CD4-positive, alpha-beta memory T cell (primary cell): Measurements from ENCODE around the gene SULT4A1. TPM values are rescaled to one million over a fixed set of nuclear protein-coding genes. Genes with fewer than 3 reads are reported as not detected.

Experiments used
- CTCF ChIA-PET: fragments of 350-600 bp; sonication (Branson Sonifier 250); formaldehyde crosslinking; loops from one replicate; lab custom pipeline; 2021; ENCODE audit warnings: inconsistent platforms; ENCODE audit not compliant: partially characterized antibody; lab: Charles Lee
- POLR2A ChIA-PET: fragments of 350-600 bp; sonication (Branson Sonifier 250); formaldehyde crosslinking; loops from one replicate; lab custom pipeline; 2021; ENCODE audit not compliant: partially characterized antibody; lab: Charles Lee
- DNase-seq, 5 donors: peaks; one replicate each; pipeline versions ENCODE4 v3.0.0 to v3.0.0-alpha.2; 2020 to 2022; ENCODE audit warnings: mixed read lengths in 1 of 5
- H3K27ac ChIP-seq: one replicate; pipeline ENCODE4 v1.7.0; 2013; ENCODE audit warnings: low read depth, low read length
- H3K27me3 ChIP-seq: 2 replicates; pipeline ENCODE4 v1.7.0; 2013; ENCODE audit warnings: mild to moderate bottlenecking, low read length, moderate library complexity; ENCODE audit not compliant: insufficient read depth
- H3K36me3 ChIP-seq: 2 replicates; pipeline ENCODE4 v1.7.0; 2013; ENCODE audit warnings: mild to moderate bottlenecking, low read length, moderate library complexity; ENCODE audit not compliant: insufficient read depth
- H3K4me1 ChIP-seq: 2 replicates; pipeline ENCODE4 v1.7.0; 2013; ENCODE audit warnings: mild to moderate bottlenecking, low read length, moderate library complexity; ENCODE audit not compliant: insufficient read depth
- H3K4me3 ChIP-seq, 2 donors: one replicate each; pipeline ENCODE4 v1.7.0; 2013; ENCODE audit warnings: low read length in 2 of 2, mild to moderate bottlenecking in 1 of 2
- H3K9me3 ChIP-seq, 2 donors: one replicate each; pipeline ENCODE4 v1.7.0; 2013; ENCODE audit warnings: low read length in 2 of 2, control low read depth in 1 of 2; ENCODE audit not compliant: control insufficient read depth in 1 of 2
- H3K27ac Mint-ChIP-seq, 7 donors: one replicate each; pipeline ENCODE4 v1.8.0; 2020 to 2021; ENCODE audit warnings: mixed read lengths in 7 of 7, mild to moderate bottlenecking in 6 of 7, inconsistent platforms in 3 of 7, moderate library complexity in 3 of 7
- H3K27me3 Mint-ChIP-seq, 2 donors: one replicate each; pipeline ENCODE4 v1.8.0; 2020 to 2021; ENCODE audit warnings: mixed read lengths in 2 of 2
- H3K36me3 Mint-ChIP-seq, 2 donors: one replicate each; pipeline ENCODE4 v1.8.0; 2020 to 2021; ENCODE audit warnings: mixed read lengths in 2 of 2, inconsistent platforms in 1 of 2, mild to moderate bottlenecking in 1 of 2
- H3K4me1 Mint-ChIP-seq, 4 donors: one replicate each; pipeline ENCODE4 v1.8.0; 2020 to 2021; ENCODE audit warnings: mixed read lengths in 4 of 4, mild to moderate bottlenecking in 1 of 4
- H3K4me3 Mint-ChIP-seq, 8 donors: one replicate each; pipeline ENCODE4 v1.8.0; 2020 to 2021; ENCODE audit warnings: mixed read lengths in 8 of 8, mild to moderate bottlenecking in 7 of 8, moderate library complexity in 6 of 8, inconsistent platforms in 3 of 8
- H3K9me3 Mint-ChIP-seq, 8 donors: one replicate each; pipeline ENCODE4 v1.8.0; 2020 to 2021; ENCODE audit warnings: mixed read lengths in 8 of 8, mild to moderate bottlenecking in 5 of 8, inconsistent platforms in 3 of 8, moderate library complexity in 1 of 8
- intact Hi-C: fragments of 100-400 bp; cut with micrococcal nuclease; formaldehyde crosslinking; loops from one replicate; pipeline ENCODE4 v1.15.1; 2023
- polyA plus RNA-seq, 2 donors: library from polyadenylated mRNA; unstranded; fragments of 300-500 nt; fragmentation: Illumina TruSeq; gene quantifications; one replicate each; pipeline ENCODE4 v1.2.3, GENCODE V29; 2021
- total RNA-seq, 2 experiments: library from RNA; stranded (reverse); gene quantifications; one replicate each; pipeline ENCODE4 v1.2.3, GENCODE V29; 2021

Gene SULT4A1
- total and polyA plus RNA-seq, 4 experiments from 2014 or later, result not detected

DNA sequence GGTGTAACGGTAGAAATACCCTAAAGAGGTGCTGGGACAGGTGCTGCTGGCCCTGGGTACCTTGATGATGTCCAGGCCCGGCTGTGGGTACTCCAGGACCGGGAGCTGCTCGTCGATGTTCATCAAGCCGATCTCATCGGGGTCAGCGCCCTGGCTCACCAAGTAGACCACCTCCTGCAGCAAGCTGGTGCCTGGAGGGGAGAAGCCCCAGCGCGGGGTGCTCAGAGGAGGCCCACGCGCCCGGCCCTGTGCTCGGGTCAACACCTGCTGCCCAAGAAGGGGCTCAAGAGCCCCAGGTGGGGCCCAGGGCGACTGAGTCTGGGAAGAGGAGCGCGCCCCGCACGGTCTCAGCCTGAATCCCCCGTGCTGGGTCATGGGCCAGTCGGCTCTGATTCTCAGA lies 20.6 kb downstream of the SULT4A1 start:
- no peaks in the 10 kb centered on the region for H3K36me3 ChIP-seq
- POLR2A ChIA-PET, result no interaction called here

DNA sequence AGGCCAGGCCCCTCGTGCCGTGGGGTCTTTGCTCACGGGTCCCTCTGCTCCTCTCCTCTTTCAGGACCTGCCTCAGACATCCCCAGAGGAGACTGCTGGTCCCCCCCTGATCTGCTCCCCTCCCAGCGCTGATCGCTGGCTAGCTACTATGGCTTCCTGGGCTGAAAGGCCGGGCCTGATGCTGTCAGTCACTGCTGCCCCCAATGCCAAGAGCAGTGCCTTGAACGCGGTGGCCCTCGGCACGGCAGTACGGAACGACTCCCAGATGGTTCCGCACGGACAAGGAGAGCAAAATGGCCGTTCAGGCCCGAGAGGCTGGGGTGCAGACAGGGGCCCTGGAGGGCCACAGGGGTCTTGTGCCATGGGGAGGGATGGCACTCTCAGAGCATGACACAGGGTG lies 21.5 kb downstream of the SULT4A1 start:
- Histone ChIP-seq H3K27ac (no peak overlapping the region), H3K4me3 (no peak overlapping the region), H3K36me3 (no peaks in the 10 kb centered on the region), H3K9me3 (no peaks in the 10 kb centered on the region), H3K4me1 (no peaks in the 10 kb centered on the region), H3K27me3 (no peaks in the 10 kb centered on the region)
- peaks cover 0 to 2% of the 10 kb centered on the region in 2 donors for H3K27me3 Mint-ChIP-seq
- no peak for DNase-seq
- H3K36me3 Mint-ChIP-seq, result no peaks in the 10 kb centered on the region
- H3K9me3 Mint-ChIP-seq, result no peaks in the 10 kb centered on the region
- CTCF ChIA-PET, result no interaction called here
- H3K4me3 Mint-ChIP-seq, result no peak overlapping the region
- POLR2A ChIA-PET, result no interaction called here
- H3K27ac Mint-ChIP-seq, result no peak overlapping the region
- intact Hi-C loops, result no loop called here
- no peaks in the 10 kb centered on the region for H3K4me1 Mint-ChIP-seq

More for the DNA sequence above, 20.6 kb downstream of the SULT4A1 start:
- Mint-ChIP-seq H3K4me1 (no peaks in the 10 kb centered on the region), H3K27ac (no peak overlapping the region), H3K36me3 (no peaks in the 10 kb centered on the region), H3K4me3 (no peak overlapping the region), H3K9me3 (no peaks in the 10 kb centered on the region), H3K27me3 (peaks cover 0 to 7% of the 10 kb centered on the region in 2 donors)
- CTCF ChIA-PET, result no interaction called here
- Histone ChIP-seq H3K27me3 (no peaks in the 10 kb centered on the region), H3K4me3 (no peak overlapping the region), H3K9me3 (no peaks in the 10 kb centered on the region), H3K27ac (no peak overlapping the region), H3K4me1 (no peaks in the 10 kb centered on the region)
- DNase-seq, result no peak
- intact Hi-C loops, result no loop called here

DNA sequence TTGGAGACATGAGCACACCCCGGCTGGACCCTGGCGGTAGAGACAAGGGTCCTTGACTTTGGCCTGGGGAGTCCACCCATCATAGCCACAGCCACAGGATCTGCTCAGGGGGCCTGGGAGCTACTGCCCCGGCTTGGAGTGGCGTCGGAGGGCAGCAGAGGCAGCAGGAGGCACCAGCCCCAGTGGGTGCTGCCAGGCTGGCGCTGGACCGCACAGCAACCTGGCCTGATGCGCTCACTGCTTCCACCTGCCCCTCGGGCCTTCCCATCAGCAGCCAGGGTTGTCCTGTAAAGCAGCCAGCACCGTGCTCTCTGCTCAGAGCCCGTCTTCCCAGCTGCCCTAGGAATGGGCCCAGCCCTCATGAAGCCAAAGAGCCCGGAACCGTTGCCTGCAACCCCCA lies 21.9 kb downstream of the SULT4A1 start:
- no peak overlapping the region for H3K4me3 Mint-ChIP-seq
- no peak overlapping the region for H3K4me3 ChIP-seq
- H3K36me3 ChIP-seq, result no peaks in the 10 kb centered on the region
- intact Hi-C loops, result no loop called here
- POLR2A ChIA-PET, result no interaction called here
- H3K36me3 Mint-ChIP-seq, result no peaks in the 10 kb centered on the region
- H3K27ac Mint-ChIP-seq, result no peak overlapping the region
- H3K9me3 Mint-ChIP-seq, result no peaks in the 10 kb centered on the region
- H3K27me3 ChIP-seq, result no peaks in the 10 kb centered on the region
- CTCF ChIA-PET, result no interaction called here
- H3K4me1 Mint-ChIP-seq, result no peaks in the 10 kb centered on the region
- no peaks in the 10 kb centered on the region for H3K4me1 ChIP-seq
- H3K9me3 ChIP-seq, result no peaks in the 10 kb centered on the region
- DNase-seq, result no peak
- peaks cover 0 to 2% of the 10 kb centered on the region in 2 donors for H3K27me3 Mint-ChIP-seq
- no peak overlapping the region for H3K27ac ChIP-seq

DNA sequence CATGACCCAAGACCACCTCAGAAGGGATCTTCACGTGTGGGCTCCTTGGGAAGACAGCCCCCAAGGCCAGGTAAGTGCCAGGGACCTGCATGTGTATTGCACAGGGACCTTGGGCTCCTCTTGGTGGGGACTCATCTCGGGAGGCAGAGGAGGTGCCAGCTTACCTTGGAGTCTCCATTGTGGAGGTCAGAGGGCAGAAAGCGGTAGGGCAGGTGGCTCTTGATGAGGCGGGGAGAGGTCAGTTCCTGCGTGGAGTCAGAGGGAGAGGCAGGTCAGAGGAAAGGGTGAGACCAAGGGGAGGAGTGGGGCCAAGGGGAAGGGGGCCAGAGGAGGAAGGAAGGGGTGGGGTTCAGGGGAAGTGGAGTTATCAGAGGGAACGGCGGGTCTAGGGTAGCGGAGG lies 22.5 kb downstream of the SULT4A1 start:
- no peak overlapping the region for H3K27ac Mint-ChIP-seq
- peaks cover 0 to 5% of the 10 kb centered on the region in 2 donors for H3K27me3 Mint-ChIP-seq
- no peaks in the 10 kb centered on the region for H3K4me1 Mint-ChIP-seq
- no peak overlapping the region for H3K4me3 Mint-ChIP-seq
- intact Hi-C loops, result no loop called here
- no peak for DNase-seq
- Histone ChIP-seq H3K9me3 (no peaks in the 10 kb centered on the region), H3K27ac (no peak overlapping the region), H3K4me1 (no peaks in the 10 kb centered on the region), H3K4me3 (no peak overlapping the region), H3K36me3 (no peaks in the 10 kb centered on the region), H3K27me3 (no peaks in the 10 kb centered on the region)
- POLR2A ChIA-PET, result no interaction called here
- H3K9me3 Mint-ChIP-seq, result no peaks in the 10 kb centered on the region
- CTCF ChIA-PET, result no interaction called here
- H3K36me3 Mint-ChIP-seq, result no peaks in the 10 kb centered on the region

DNA sequence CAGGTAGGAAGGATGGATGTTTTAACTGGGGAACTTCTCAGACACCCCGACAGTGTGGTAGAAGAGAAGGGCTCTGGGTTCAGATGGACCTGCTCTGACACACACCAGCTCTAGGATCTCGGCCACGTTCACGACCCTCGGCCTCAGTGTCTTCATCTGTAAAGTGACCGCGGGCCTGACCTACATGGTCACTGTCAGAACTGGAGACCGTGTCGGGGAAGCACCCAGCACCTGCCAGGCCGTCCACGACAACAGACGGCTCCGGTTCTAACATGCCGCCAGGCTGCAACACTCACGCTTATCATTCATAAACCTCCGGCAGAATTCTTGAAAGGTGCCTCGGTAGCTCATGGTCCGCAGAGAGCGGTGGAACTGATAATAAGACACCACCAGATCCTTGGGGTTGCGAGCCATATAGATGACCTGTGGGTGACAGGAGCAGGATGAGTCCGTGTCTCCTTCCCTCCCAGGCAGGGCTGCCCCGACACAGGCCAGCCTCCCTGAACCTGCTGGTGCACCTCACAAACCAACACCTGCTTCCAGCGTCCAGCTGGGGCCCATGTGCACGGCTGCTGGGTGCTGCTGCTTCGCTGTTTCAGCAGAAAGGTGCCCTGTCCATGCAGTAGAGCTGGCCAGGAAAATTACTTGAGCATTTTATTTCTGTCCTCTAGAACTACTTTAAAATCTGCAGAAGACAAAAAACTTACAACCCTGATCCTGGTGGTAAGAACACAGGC lies 23.6 kb downstream of the SULT4A1 start:
- H3K36me3 Mint-ChIP-seq, result no peaks in the 10 kb centered on the region
- Histone ChIP-seq H3K36me3 (no peaks in the 10 kb centered on the region), H3K27ac (no peak overlapping the region), H3K27me3 (no peaks in the 10 kb centered on the region), H3K4me1 (no peaks in the 10 kb centered on the region), H3K4me3 (no peak overlapping the region), H3K9me3 (no peaks in the 10 kb centered on the region)
- H3K4me3 Mint-ChIP-seq, result no peak overlapping the region
- H3K9me3 Mint-ChIP-seq, result no peaks in the 10 kb centered on the region
- H3K27ac Mint-ChIP-seq, result no peak overlapping the region
- H3K27me3 Mint-ChIP-seq, result peaks cover 0 to 5% of the 10 kb centered on the region in 2 donors
- H3K4me1 Mint-ChIP-seq, result no peaks in the 10 kb centered on the region
- intact Hi-C loops, result no loop called here
- no peak for DNase-seq
- POLR2A ChIA-PET, result no interaction called here
- CTCF ChIA-PET, result no interaction called here

DNA sequence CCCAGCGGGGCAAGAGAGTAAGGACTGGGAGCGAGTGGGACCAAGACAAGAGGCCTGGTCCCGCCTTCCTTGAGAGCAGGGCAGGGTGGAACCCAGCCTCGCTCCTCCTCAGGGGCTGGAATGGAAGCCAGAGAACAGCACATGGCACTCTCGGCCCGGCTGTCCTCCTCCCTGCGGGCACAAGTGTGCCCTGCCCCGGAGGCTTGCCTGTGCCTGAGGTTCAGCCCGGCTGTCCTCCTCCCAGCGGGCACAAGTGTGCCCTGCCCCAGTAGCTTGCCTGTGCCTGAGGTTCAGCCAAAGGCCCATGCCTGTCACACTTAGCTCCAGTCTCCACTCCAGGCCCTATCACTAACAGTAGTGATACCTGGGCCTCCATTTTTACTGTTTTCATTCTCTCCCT lies 24.2 kb downstream of the SULT4A1 start:
- Histone ChIP-seq H3K9me3 (no peaks in the 10 kb centered on the region), H3K36me3 (no peaks in the 10 kb centered on the region), H3K4me1 (no peaks in the 10 kb centered on the region), H3K27me3 (no peaks in the 10 kb centered on the region), H3K27ac (no peak overlapping the region), H3K4me3 (no peak overlapping the region)
- POLR2A ChIA-PET, result no interaction called here
- no peak overlapping the region for H3K4me3 Mint-ChIP-seq
- no peaks in the 10 kb centered on the region for H3K9me3 Mint-ChIP-seq
- intact Hi-C loops, result no loop called here
- no peak overlapping the region for H3K27ac Mint-ChIP-seq
- H3K4me1 Mint-ChIP-seq, result no peaks in the 10 kb centered on the region
- peaks cover 0 to 6% of the 10 kb centered on the region in 2 donors for H3K27me3 Mint-ChIP-seq
- no peaks in the 10 kb centered on the region for H3K36me3 Mint-ChIP-seq
- CTCF ChIA-PET, result no interaction called here
- no peak for DNase-seq

DNA sequence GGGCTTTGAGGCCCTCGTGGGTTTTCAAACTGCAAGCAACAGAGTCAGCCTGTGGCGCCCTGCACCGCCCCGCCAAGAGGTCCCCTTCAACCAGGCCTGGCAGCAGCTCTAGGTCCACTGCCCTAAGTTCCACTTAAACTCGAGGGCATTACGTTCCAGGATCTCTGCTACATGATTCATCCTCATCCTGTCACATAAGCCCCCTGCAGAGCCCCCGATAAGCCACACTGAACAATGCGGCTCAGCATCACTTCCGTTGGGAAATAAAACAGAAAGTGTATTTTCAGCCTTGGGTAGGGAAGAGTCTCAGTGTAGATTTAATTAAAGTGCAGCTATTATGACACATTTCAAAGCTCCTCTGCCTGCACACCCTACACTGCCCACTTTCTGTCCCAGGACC lies 24.6 kb downstream of the SULT4A1 start:
- no peak overlapping the region for H3K27ac Mint-ChIP-seq

More for the DNA sequence above, 24.6 kb downstream of the SULT4A1 start:
- Histone ChIP-seq H3K4me3 (no peak overlapping the region), H3K36me3 (no peaks in the 10 kb centered on the region), H3K9me3 (no peaks in the 10 kb centered on the region), H3K27me3 (no peaks in the 10 kb centered on the region), H3K27ac (no peak overlapping the region), H3K4me1 (no peaks in the 10 kb centered on the region)
- POLR2A ChIA-PET, result no interaction called here
- intact Hi-C loops, result no loop called here
- DNase-seq, result no peak
- H3K27me3 Mint-ChIP-seq, result peaks cover 2 to 11% of the 10 kb centered on the region in 2 donors
- H3K36me3 Mint-ChIP-seq, result no peaks in the 10 kb centered on the region
- CTCF ChIA-PET, result no interaction called here
- H3K9me3 Mint-ChIP-seq, result no peaks in the 10 kb centered on the region
- H3K4me3 Mint-ChIP-seq, result no peak overlapping the region
- H3K4me1 Mint-ChIP-seq, result no peaks in the 10 kb centered on the region
